GM21360 (cell line): ENCODE results near the gene GRIFIN.
"Not testable (repeated sequence)": the region's sequence is repeated elsewhere in the genome, so short reads cannot be mapped to it uniquely, and the experiment has no call there.

Experiments
- ATAC-seq: cut with Tn5 transposase; IDR thresholded peaks from one replicate; pipeline ENCODE4 v1.9.1; 2021; ENCODE audit warnings: mild to moderate bottlenecking, moderate library complexity; ENCODE audit not compliant: unreplicated experiment

The GRIFIN gene

GRCh38 chr7:2480070-2480408 lies 3.8 kb upstream of the GRIFIN start:
- ATAC-seq: no peak

GRCh38 chr7:2479276-2480069 lies 3.3 kb upstream of the GRIFIN start:
- ATAC-seq: no peak

GRCh38 chr7:2478800-2479199 lies 2.6 kb upstream of the GRIFIN start:
- no peak for ATAC-seq

GRCh38 chr7:2478399-2478785 lies 2.2 kb upstream of the GRIFIN start:
- no peak for ATAC-seq

GRCh38 chr7:2477447-2478398 lies 1.5 kb upstream of the GRIFIN start:
- no peak for ATAC-seq

- ATAC-seq: no peak
Observed at GRCh38 chr7:2476776-2477446, 713 bp upstream of the GRIFIN start.

- ATAC-seq: no peak
Observed at GRCh38 chr7:2475678-2476015, 551 bp downstream of the GRIFIN start.

GRCh38 chr7:2474813-2475677 lies 1.2 kb downstream of the GRIFIN start:
- no peak for ATAC-seq

- ATAC-seq: no peak
Observed at GRCh38 chr7:2474224-2474623, 2.0 kb downstream of the GRIFIN start.

- ATAC-seq: no peak
Observed at GRCh38 chr7:2473496-2474180, 2.6 kb downstream of the GRIFIN start.

GRCh38 chr7:2472739-2473138 lies 3.5 kb downstream of the GRIFIN start:
- ATAC-seq: no peak

GRCh38 chr7:2471396-2471795 lies 4.8 kb downstream of the GRIFIN start:
- no peak for ATAC-seq

- no peak for ATAC-seq
Observed at GRCh38 chr7:2471022-2471329, 5.2 kb downstream of the GRIFIN start.

- ATAC-seq: no peak
Observed at GRCh38 chr7:2470204-2471021, 5.8 kb downstream of the GRIFIN start.

- not testable (repeated sequence) for ATAC-seq
Observed at GRCh38 chr7:2469460-2470203, 6.6 kb downstream of the GRIFIN start.

GRCh38 chr7:2468227-2468626 lies 8.0 kb downstream of the GRIFIN start:
- no peak for ATAC-seq

- ATAC-seq: no peak
Observed at GRCh38 chr7:2466675-2467074, 9.5 kb downstream of the GRIFIN start.

- no peak for ATAC-seq
Observed at GRCh38 chr7:2465928-2466327, 10.3 kb downstream of the GRIFIN start.

- no peak for ATAC-seq
Observed at GRCh38 chr7:2462731-2463130, 13.5 kb downstream of the GRIFIN start.
